Skeletal muscle cell (primary cell): ENCODE data around the gene ELMO1.

ENCODE experiments used
- DNase-seq: peaks from one replicate; pipeline ENCODE4 v3.0.0-alpha.2; 2010; ENCODE audit warnings: low read depth
- H3K4me3 ChIP-seq: 2 replicates; pipeline ENCODE4 v1.5.1; 2011; ENCODE audit warnings: low read depth, mild to moderate bottlenecking, control low read depth, low read length, moderate library complexity

Gene ELMO1

GRCh38 chr7:37068038-37068437 is 380.6 kb downstream of the ELMO1 start:
- H3K4me3 ChIP-seq: no peak overlapping the region
- no peak for DNase-seq

DNA sequence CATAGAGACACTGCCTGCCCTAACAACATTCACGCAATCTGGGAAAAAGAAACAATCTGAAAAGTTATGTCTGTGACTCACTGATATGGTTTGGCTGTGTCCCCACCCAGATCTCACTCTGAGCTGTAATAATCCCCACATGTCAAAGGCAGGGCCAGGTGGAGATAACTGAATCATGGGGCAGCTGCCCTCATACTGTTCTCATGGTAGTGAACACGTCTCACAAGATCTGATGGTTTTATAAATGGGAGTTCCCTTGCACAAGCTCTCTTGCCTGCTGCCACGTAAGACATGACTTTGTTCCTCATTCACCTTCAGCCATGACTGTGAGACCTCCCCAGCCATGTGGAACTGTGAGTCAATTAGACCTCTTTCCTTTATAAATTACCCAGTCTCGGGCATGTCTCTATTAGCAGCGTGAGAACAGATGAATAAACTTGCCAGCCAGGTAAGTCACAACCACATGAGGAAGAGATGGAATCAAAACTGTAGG is 382.8 kb downstream of the ELMO1 start:
- no peak overlapping the region for H3K4me3 ChIP-seq
- peak; percentile 52 for DNase-seq

GRCh38 chr7:37062560-37062859 is 386.2 kb downstream of the ELMO1 start:
- no peak overlapping the region for H3K4me3 ChIP-seq
- no peak for DNase-seq

DNA sequence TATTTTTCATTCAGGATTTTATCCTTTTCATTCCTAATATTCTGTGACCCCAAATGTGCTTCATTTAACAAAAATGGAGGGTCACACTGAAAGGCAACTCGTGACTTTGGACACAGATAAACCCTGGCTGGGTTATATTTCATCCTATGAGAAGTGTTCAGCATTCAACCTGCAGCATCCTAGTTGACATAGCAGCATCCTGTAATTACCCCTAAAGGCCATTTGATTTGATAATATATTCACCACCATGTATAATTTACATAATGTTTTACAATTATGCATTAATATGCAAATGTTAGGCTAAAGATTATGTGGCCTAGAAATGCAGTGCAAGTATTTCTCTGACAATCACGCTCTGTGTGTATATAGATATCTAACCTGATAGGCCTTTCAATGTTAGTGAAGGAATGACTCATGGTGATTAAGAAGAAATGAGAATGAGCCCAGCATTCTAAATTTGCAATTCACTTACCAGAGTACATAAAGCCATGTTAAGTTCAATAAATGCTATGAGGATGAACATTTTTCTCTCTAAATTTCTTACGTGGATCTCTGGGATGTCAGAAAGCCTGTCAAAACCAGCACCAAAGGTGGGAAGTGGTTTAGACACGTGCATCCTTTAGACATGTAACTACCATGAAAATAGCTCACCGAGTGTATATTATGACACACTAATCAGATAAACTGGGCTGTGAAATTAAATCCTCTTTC is 386.7 kb downstream of the ELMO1 start:
- no peak overlapping the region for H3K4me3 ChIP-seq
- no peak for DNase-seq

GRCh38 chr7:37056234-37056912 is 392.3 kb downstream of the ELMO1 start:
- DNase-seq: no peak

GRCh38 chr7:37054624-37055241 is 393.9 kb downstream of the ELMO1 start:
- DNase-seq: no peak
- H3K4me3 ChIP-seq: no peak overlapping the region

More at GRCh38 chr7:37056234-37056912, 392.3 kb downstream of the ELMO1 start:
- no peak overlapping the region for H3K4me3 ChIP-seq

DNA sequence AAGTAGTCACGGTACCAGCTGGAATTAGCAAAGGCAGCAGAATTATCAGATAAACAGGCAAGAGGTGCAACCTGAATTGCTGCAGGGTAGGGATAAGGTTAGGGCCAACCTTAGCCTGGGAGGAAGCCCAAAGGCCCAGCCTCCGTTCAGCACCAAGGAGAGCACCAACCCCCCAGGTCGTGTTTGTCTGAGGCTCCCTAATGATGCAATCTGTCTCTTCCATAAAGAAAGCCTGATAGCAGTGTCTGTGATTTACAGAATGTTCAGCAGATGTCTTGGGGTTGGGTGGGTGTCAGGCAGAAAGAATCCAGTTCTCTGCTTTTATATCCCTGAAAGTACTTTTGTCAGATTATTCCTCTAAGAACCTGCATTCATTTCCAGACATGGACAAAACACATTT is 396.0 kb downstream of the ELMO1 start:
- H3K4me3 ChIP-seq: no peak overlapping the region
- no peak for DNase-seq

DNA sequence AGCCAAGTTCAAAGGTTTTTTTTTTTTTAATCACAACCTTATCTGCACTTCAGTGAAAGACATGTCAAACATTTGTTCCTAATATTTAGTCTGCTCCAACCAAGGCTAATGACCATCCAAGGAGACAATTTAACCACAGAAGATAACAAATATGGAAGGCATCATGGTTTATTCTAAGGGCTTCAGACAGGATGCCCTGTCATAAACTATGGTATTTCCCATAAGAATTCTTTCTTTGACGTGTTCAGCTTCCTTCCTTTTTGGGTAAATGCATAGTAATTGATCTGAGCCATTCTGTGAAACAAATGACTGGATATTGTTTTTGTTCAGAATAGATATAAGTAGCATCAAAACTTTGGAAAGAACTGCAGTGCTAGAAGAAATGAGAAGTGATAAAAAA is 397.9 kb downstream of the ELMO1 start:
- DNase-seq: no peak

GRCh38 chr7:37048674-37049073 is 400.0 kb downstream of the ELMO1 start:
- no peak for DNase-seq
- H3K4me3 ChIP-seq: no peak overlapping the region

More for the DNA sequence above, 397.9 kb downstream of the ELMO1 start:
- no peak overlapping the region for H3K4me3 ChIP-seq

DNA sequence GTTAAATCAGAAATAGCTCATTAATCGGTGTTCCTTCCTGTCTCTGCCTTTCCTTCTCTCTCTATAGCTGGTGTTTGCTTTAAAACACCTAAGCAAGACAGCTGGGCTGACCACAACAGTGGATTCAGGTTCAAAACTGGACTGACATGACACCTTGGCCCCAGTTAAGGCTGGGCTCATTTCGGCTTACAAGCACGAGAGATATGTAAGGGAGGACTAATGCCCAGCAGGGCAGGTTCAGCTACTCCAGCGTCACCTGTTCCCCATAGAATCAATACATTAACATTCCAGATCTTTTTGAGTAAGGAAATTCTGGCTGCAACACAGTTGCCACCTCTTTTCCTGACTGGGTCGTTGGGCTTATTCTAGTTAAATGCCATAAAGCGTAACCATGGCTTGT is 401.4 kb downstream of the ELMO1 start:
- no peak overlapping the region for H3K4me3 ChIP-seq
- DNase-seq: no peak

- no peak for DNase-seq
- no peak overlapping the region for H3K4me3 ChIP-seq
Measured at GRCh38 chr7:37046531-37047079, 402.1 kb downstream of the ELMO1 start.

- DNase-seq: no peak
Measured at GRCh38 chr7:37045681-37046179, 402.9 kb downstream of the ELMO1 start.

GRCh38 chr7:37041461-37041860 is 407.2 kb downstream of the ELMO1 start:
- DNase-seq: no peak
- H3K4me3 ChIP-seq: no peak overlapping the region

More at GRCh38 chr7:37045681-37046179, 402.9 kb downstream of the ELMO1 start:
- H3K4me3 ChIP-seq: no peak overlapping the region

DNA sequence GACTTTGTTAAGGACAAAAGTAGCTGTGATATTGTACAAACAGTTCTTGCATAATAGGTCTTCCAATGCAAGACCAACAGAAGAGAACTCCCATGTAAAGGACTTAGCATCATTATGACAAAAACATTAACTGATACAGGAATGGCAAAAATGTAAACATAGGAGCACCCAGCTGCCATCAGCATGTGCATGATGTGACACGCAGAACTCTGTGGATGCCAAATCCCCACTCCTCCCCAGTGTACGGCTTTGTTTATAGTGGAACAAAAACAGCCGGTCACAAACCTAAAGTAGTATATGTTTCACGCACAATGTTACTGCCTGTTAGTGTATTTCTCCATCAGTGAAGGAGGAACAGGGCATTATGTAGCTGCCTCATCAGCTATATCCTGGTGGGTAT is 408.3 kb downstream of the ELMO1 start:
- no peak for DNase-seq
- H3K4me3 ChIP-seq: no peak overlapping the region

DNA sequence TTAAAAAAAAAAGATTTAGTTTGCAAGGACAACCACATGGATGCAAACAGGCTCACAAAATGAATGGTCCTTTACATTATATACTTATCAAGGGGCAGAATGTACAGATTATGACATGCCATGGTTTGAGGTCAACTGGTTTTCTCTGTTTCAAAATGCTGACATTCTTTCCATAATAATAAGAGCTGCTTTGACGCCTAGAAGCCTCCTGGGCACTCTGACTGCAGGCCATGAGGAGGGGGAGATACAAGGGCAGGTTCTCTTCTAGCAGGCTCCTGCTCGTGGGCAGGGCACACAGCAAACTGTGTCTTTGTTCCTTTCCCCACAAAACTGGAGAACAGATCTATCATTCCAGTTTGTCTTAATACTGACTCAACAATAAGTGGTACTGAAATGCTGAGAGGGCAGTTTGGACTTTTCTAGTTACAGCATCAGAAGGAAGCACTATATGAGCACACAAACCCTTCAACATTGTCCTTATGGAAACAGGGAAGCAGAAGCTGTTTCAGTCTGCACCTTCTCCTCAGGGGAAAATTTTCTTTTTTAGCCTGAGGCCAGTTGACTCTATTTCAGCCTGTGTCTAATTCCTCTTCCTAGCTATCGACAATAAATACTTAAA is 409.4 kb downstream of the ELMO1 start:
- no peak overlapping the region for H3K4me3 ChIP-seq
- DNase-seq: no peak

- no peak for DNase-seq
- H3K4me3 ChIP-seq: no peak overlapping the region
Measured at GRCh38 chr7:37038706-37039105, 410.0 kb downstream of the ELMO1 start.

DNA sequence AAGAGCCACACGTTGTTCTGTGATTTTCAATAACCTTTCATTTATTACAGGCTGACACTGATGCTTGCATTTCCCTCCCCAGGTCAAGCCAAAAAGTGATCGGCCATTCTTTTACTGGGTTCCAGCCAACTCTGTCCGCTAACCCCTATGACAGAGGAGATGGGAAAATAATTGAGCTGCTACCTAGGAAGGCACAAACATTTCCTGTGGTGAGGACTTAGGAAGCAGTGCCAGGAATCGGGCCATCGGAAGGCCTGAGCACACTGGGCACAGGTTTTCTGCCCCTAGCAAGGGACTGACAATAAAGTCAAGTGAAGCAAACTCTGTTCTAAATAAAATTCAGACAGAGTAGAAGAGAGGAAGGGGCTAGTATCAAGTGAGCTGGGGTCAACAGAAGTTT is 411.4 kb downstream of the ELMO1 start:
- DNase-seq: no peak
- no peak overlapping the region for H3K4me3 ChIP-seq

DNA sequence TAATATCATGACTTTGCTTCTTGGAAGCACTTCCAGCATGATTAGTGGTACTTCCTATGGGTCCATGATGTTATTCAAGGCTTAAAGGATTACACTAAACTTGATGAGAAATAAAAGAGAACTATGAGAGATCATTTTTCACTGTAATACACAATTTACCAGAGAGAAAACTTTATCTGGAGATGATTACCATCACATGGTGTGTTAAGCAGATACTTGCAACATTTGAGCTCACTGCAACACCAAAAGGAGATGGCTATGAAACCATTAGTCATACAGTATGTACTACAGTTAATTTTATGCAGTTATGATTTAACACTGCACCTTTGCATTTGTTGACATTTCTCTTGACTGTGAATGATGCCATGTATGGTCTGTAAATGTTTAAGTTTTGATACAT is 413.0 kb downstream of the ELMO1 start:
- no peak overlapping the region for H3K4me3 ChIP-seq
- DNase-seq: no peak

DNA sequence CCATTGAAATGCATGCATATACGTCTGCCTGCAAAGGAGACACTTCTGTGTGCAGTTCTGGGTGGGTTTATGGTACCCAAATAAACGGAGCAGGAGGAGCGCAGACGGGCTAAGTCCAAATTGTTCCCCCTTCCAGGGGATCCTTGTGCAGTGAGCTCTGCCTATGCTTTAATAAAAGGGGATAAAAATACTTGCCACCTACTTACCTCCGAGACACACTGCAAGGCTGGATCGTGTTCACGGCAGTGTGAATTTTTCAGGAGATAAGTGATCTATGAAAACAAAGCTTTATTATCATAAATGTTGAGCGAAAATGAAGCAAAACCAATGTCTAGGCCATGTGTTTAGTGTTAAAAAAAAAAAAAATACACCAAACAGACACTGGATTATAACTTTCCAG is 415.5 kb downstream of the ELMO1 start:
- no peak for DNase-seq
- H3K4me3 ChIP-seq: no peak overlapping the region

GRCh38 chr7:37032258-37032601 is 416.4 kb downstream of the ELMO1 start:
- no peak overlapping the region for H3K4me3 ChIP-seq
- no peak for DNase-seq
